Measurements from ENCODE around the gene CCL19. TPM values are rescaled to one million over a fixed set of nuclear protein-coding genes. Genes with fewer than 3 reads are reported as not detected.
"Not testable (repeated sequence)": the region's sequence is repeated elsewhere in the genome, so short reads cannot be mapped to it uniquely, and the experiment has no call there.

Gene CCL19
- total RNA-seq, 1 donor from 2014 or later: not detected

DNA sequence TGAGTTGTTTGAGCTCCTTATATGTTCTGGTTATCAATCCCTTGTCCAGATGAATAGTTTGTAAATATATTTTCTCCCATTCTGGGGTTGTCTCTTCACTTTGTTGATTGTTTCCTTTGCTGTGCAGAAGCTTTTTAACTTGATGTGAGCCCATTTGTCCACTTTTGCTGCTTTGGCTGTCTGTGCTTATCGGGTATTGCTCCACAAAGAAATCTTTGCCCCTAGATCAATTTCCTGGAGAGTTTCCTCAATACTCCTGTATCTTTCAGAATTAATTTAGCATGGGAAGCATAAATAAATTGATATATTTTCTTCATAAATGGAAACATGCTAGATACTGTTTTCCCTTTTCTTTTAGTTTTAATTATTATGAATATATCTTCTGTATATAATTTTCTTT, 41.4 kb upstream of the CCL19 start:
- H3K9me3 Mint-ChIP-seq: no peaks in the 10 kb centered on the region
- TF ChIP-seq, protein P1, sequence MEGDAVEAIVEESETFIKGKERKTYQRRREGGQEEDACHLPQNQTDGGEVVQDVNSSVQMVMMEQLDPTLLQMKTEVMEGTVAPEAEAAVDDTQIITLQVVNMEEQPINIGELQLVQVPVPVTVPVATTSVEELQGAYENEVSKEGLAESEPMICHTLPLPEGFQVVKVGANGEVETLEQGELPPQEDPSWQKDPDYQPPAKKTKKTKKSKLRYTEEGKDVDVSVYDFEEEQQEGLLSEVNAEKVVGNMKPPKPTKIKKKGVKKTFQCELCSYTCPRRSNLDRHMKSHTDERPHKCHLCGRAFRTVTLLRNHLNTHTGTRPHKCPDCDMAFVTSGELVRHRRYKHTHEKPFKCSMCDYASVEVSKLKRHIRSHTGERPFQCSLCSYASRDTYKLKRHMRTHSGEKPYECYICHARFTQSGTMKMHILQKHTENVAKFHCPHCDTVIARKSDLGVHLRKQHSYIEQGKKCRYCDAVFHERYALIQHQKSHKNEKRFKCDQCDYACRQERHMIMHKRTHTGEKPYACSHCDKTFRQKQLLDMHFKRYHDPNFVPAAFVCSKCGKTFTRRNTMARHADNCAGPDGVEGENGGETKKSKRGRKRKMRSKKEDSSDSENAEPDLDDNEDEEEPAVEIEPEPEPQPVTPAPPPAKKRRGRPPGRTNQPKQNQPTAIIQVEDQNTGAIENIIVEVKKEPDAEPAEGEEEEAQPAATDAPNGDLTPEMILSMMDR (conservative IDR thresholded peaks at IDR 0.05): no peak
- H3K36me3 Mint-ChIP-seq (ENCODE audit: low read depth): no peaks in the 10 kb centered on the region
- no peak overlapping the region for H3K27ac Mint-ChIP-seq (ENCODE audit: unreplicated experiment)
- H3K4me1 Mint-ChIP-seq: no peaks in the 10 kb centered on the region
- H3K4me3 Mint-ChIP-seq: no peak overlapping the region
- peaks cover 2% of the 10 kb centered on the region for H3K27me3 Mint-ChIP-seq (ENCODE audit: low read depth)
- DNase-seq (ENCODE audit: low read depth, low spot score): no peak

DNA sequence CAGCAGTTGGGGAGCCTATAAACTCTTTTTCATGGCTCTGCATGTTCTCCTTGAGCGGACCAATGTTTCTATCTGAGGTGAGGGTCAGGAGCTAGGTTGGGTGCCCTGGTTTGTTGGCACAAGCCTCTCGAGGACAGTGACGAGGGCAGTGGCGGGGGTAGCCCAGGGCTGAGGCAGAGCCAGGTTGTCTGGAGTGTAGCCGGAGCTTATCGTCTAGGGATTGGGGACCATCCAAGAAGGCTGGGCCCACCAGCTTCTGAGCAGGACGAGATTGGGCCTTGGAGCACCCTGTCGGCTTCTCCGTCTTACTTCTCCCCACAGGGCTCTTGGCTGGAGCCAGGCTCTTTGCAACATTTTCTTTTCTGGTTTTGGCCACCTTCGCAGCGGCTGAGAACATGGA, 32.1 kb upstream of the CCL19 start:
- TF ChIP-seq, protein P1 (conservative IDR thresholded peaks at IDR 0.05): no peak
- Mint-ChIP-seq H3K27me3 (ENCODE audit: low read depth) (peaks cover 2% of the 10 kb centered on the region), H3K27ac (ENCODE audit: unreplicated experiment) (no peak overlapping the region), H3K4me1 (no peaks in the 10 kb centered on the region), H3K36me3 (ENCODE audit: low read depth) (no peaks in the 10 kb centered on the region), H3K9me3 (no peaks in the 10 kb centered on the region), H3K4me3 (no peak overlapping the region)
- DNase-seq (ENCODE audit: low read depth, low spot score): no peak

DNA sequence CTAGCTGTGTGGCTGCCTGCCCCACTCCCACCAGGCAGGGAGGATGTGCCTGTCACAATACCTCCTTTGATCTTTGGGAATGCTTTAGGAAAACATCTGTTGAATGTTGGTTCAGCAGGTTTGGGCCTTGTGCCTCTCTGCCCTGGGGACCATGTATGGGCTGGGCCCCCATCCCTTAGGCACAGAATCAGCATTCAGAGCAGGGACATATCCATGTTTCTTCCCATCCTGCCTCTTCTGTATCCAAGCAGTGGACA, 28.6 kb upstream of the CCL19 start:
- DNase-seq (ENCODE audit: low read depth, low spot score); H3K36me3 Mint-ChIP-seq (ENCODE audit: low read depth); H3K4me1 Mint-ChIP-seq; H3K27me3 Mint-ChIP-seq (ENCODE audit: low read depth); H3K4me3 Mint-ChIP-seq; H3K27ac Mint-ChIP-seq (ENCODE audit: unreplicated experiment); H3K9me3 Mint-ChIP-seq: not testable (repeated sequence)

DNA sequence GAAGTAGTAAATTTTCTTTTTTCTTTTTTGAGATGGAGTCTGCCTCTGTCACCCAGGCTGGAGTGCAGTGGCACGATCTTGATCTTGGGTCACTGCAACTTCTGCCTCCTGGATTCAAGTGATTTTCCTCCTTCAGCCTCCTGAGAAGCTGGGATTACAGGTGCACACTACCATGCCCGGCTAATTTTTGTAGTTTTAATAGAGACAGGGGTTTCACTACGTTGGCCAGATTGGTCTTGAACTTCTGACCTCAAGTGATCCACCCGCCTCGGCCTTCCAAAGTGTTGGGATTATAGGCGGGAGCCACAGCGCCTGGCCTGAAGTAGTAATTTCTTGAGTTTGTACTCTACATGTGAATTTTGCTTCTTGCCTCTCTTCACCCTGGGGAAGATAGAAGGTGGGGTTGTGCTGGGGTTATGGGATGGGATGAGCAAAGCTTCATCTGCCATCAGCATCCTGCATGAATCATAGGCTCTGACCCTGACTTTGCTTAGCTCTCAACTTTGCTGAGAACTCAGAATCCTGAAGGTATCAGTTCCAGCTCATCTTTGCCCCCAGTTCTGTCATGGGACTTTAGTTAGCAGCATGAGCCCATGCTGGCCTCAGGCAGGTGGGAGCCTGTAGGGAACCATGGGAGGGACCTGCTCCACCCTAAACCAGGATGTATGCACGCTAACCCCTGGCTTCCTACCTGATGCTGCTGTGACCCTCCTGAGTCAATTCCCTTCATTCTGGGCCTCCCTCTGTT, 28.1 kb upstream of the CCL19 start:
- DNase-seq (ENCODE audit: low read depth, low spot score): no peak
- no peak overlapping the region for H3K4me3 Mint-ChIP-seq
- peak overlapping the region; percentile 91 for H3K27ac Mint-ChIP-seq (ENCODE audit: unreplicated experiment)
- peaks cover 4% of the 10 kb centered on the region for H3K27me3 Mint-ChIP-seq (ENCODE audit: low read depth)
- H3K36me3 Mint-ChIP-seq (ENCODE audit: low read depth): no peaks in the 10 kb centered on the region
- H3K4me1 Mint-ChIP-seq: no peaks in the 10 kb centered on the region
- TF ChIP-seq, protein P1 (conservative IDR thresholded peaks at IDR 0.05): no peak
- H3K9me3 Mint-ChIP-seq: no peaks in the 10 kb centered on the region

DNA sequence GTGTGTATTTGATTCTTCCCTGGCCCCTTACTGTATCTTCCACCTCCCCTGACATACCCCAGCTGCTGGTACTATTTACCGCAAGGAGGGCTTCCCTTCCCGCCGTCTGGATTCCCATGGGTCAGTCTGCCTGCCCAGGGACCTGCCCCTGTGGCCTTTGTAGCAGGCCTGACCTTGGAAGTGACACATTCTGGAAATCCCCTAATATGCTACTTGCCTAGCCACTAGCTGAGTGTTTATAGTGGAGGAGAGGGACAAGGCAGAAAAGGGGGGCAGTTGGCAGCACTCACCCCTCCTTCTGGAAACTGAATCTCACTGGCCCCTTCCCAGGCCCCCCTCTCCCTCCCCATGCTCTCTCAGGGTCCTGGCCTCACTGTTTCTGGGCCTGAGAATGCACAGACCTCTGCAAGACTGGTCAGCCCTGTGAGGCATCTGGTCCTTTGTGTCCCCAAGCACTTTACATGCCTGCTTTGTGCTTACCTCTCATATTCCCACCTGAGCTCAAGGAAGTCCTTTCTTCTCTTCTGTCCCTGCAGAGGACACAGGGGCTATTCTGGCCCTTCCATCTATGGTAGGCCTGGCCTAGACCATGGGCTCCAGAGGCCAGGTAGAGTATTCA, 27.0 kb upstream of the CCL19 start:
- peaks cover 8% of the 10 kb centered on the region for H3K27me3 Mint-ChIP-seq (ENCODE audit: low read depth)
- H3K4me1 Mint-ChIP-seq: no peaks in the 10 kb centered on the region
- TF ChIP-seq, protein P1 (conservative IDR thresholded peaks at IDR 0.05): no peak
- H3K36me3 Mint-ChIP-seq (ENCODE audit: low read depth): no peaks in the 10 kb centered on the region
- no peak overlapping the region for H3K27ac Mint-ChIP-seq (ENCODE audit: unreplicated experiment)
- no peak for DNase-seq (ENCODE audit: low read depth, low spot score)
- H3K4me3 Mint-ChIP-seq: no peak overlapping the region
- H3K9me3 Mint-ChIP-seq: no peaks in the 10 kb centered on the region

DNA sequence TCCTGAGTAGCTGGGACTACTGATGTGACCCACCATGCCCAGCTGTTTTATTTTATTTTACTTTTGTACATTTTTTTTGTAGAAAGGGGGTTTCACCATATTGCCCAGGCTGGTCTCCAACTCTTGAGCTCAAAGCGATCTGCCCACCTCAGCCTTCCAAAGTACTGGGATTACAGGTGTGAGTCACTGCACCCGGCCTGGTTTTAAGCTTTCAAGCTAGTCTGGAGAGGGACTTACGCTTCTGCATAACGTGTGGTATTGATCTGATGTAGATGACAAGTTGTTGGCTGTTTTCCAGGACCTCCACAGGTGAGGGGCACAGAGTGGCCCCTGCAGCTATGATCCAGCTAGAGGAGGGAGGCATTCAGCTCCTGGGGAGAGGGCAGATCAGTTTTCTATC, 25.6 kb upstream of the CCL19 start:
- Mint-ChIP-seq H3K4me1 (no peaks in the 10 kb centered on the region), H3K36me3 (ENCODE audit: low read depth) (no peaks in the 10 kb centered on the region), H3K27me3 (ENCODE audit: low read depth) (peaks cover 10% of the 10 kb centered on the region), H3K9me3 (no peaks in the 10 kb centered on the region), H3K27ac (ENCODE audit: unreplicated experiment) (no peak overlapping the region), H3K4me3 (no peak overlapping the region)
- TF ChIP-seq, protein P1 (conservative IDR thresholded peaks at IDR 0.05): no peak
- no peak for DNase-seq (ENCODE audit: low read depth, low spot score)
